H1 (cell line): ENCODE data around the gene HBEGF. TPM values are rescaled to one million over a fixed set of nuclear protein-coding genes. Genes with fewer than 3 reads are reported as not detected.

Experiments
- CTCF ChIA-PET: fragments of 300-600 bp; sonication (Branson Sonifier 250); formaldehyde crosslinking; loops from one replicate; lab custom pipeline; 2021; ENCODE audit not compliant: partially characterized antibody; lab: Charles Lee
- POLR2A ChIA-PET: fragments of 300-600 bp; sonication (Branson Sonifier 250); formaldehyde crosslinking; loops from one replicate; lab custom pipeline; 2021; ENCODE audit warnings: inconsistent platforms; ENCODE audit not compliant: partially characterized antibody; lab: Charles Lee
- DNase-seq, 2 experiments: peaks; one replicate each; pipeline versions ENCODE4 v3.0.0 to v3.0.0-alpha.2; 2010 to 2022; ENCODE audit warnings: low spot score in 2 of 2, low read depth in 1 of 2, mixed read lengths in 1 of 2
- FAIRE-seq: peaks from 2 replicates; lab custom pipeline; 2011; peaks lifted over from hg19 to GRCh38; lab: Jason Lieb, UNC
- H2AFZ ChIP-seq: 2 replicates; pipeline ENCODE4 v1.8.1; 2012; ENCODE audit warnings: low read length, inconsistent platforms
- H2AK5ac ChIP-seq: 2 replicates; pipeline ENCODE4 v1.6.1; 2013; ENCODE audit warnings: low read depth, low read length
- H2BK120ac ChIP-seq: replicated peaks from 2 replicates; pipeline ENCODE3; 2013; ENCODE audit warnings: low read depth, low read length, inconsistent platforms
- H2BK12ac ChIP-seq: 2 replicates; pipeline ENCODE4 v1.6.1; 2013; ENCODE audit warnings: low read depth, low read length
- H2BK15ac ChIP-seq: 2 replicates; pipeline ENCODE4 v1.6.1; 2013; ENCODE audit warnings: low read length
- H2BK20ac ChIP-seq: 2 replicates; pipeline ENCODE4 v1.6.1; 2013; ENCODE audit warnings: low read length
- H2BK5ac ChIP-seq: 2 replicates; pipeline ENCODE4 v1.6.1; 2013; ENCODE audit warnings: low read depth, low read length
- H3K14ac ChIP-seq: 2 replicates; pipeline ENCODE4 v1.6.1; 2013; ENCODE audit warnings: inconsistent platforms; ENCODE audit not compliant: insufficient read length
- H3K18ac ChIP-seq: 2 replicates; pipeline ENCODE4 v1.6.1; 2013; ENCODE audit warnings: low read length; ENCODE audit errors: extremely low read depth
- H3K23ac ChIP-seq: 2 replicates; pipeline ENCODE4 v1.6.1; 2013; ENCODE audit warnings: inconsistent platforms; ENCODE audit not compliant: insufficient read length
- H3K23me2 ChIP-seq: 2 replicates; pipeline ENCODE4 v1.6.1; 2013; ENCODE audit warnings: low read depth, low read length
- H3K27ac ChIP-seq: 2 replicates; pipeline ENCODE4 v1.6.1; 2011; ENCODE audit warnings: low read depth, low read length, inconsistent platforms
- H3K27me3 ChIP-seq, 4 experiments: replicated peaks in 1 of 4; 1 replicate in 1 of 4; 2 replicates in 3 of 4; pipeline versions ENCODE4 v1.6.1 to v1.8.1; 2011 to 2013; ENCODE audit warnings: low read length in 3 of 4, mild to moderate bottlenecking in 3 of 4, inconsistent platforms in 2 of 4, mixed read lengths in 2 of 4, moderate library complexity in 1 of 4; ENCODE audit not compliant: control insufficient read depth in 3 of 4, insufficient read depth in 3 of 4; ENCODE audit errors: extremely low read depth in 1 of 4
- H3K36me3 ChIP-seq, 4 experiments: 2 replicates each; pipeline versions ENCODE4 v1.6.1 to v1.8.1; 2011 to 2013; ENCODE audit warnings: mild to moderate bottlenecking in 4 of 4, low read length in 3 of 4, moderate library complexity in 2 of 4, control low read depth in 1 of 4, inconsistent platforms in 1 of 4; ENCODE audit not compliant: insufficient read depth in 4 of 4, control insufficient read depth in 2 of 4
- H3K4ac ChIP-seq: replicated peaks from 2 replicates; pipeline ENCODE3; 2013; ENCODE audit warnings: low read length, low read depth, mixed read lengths, inconsistent platforms; ENCODE audit not compliant: insufficient read length
- H3K4me1 ChIP-seq, 4 experiments: replicated peaks in 1 of 4; 1 replicate in 1 of 4; 2 replicates in 3 of 4; pipeline versions ENCODE4 v1.6.1 to v1.8.1; 2011 to 2013; ENCODE audit warnings: low read length in 3 of 4, inconsistent platforms in 2 of 4, mixed read lengths in 1 of 4; ENCODE audit not compliant: insufficient read depth in 4 of 4, control insufficient read depth in 3 of 4
- H3K4me2 ChIP-seq, 2 experiments: 2 replicates each; pipeline versions ENCODE4 v1.6.1 to v1.8.1; 2011 to 2013; ENCODE audit warnings: low read depth in 2 of 2, low read length in 2 of 2, control low read depth in 1 of 2, inconsistent platforms in 1 of 2, mild to moderate bottlenecking in 1 of 2; ENCODE audit not compliant: insufficient read depth in 1 of 2
- H3K4me3 ChIP-seq, 4 experiments: fragments of 200-600, 300-600 bp in 1 of 4; sonication (generic), shearing (Covaris generic), sonication (Bioruptor Twin) in 1 of 4; 2 replicates each; pipeline versions ENCODE4 v1.5.1 to v1.8.1; 2011 to 2016; ENCODE audit warnings: low read length in 4 of 4, low read depth in 3 of 4, control low read depth in 2 of 4, inconsistent platforms in 2 of 4, mild to moderate bottlenecking in 2 of 4, mixed read lengths in 1 of 4, moderate library complexity in 1 of 4; ENCODE audit not compliant: insufficient read depth in 2 of 4; ENCODE audit errors: extremely low read depth in 1 of 4
- H3K56ac ChIP-seq: replicated peaks from 2 replicates; pipeline ENCODE3; 2013; ENCODE audit warnings: low read depth, mild to moderate bottlenecking, mixed read lengths, low read length, inconsistent platforms; ENCODE audit not compliant: insufficient read length
- H3K79me1 ChIP-seq: 2 replicates; pipeline ENCODE4 v1.6.1; 2013; ENCODE audit warnings: low read depth, low read length, control low read depth
- H3K79me2 ChIP-seq, 2 experiments: 2 replicates each; pipeline versions ENCODE4 v1.6.1 to v1.8.1; 2012 to 2013; ENCODE audit warnings: low read length in 2 of 2, mild to moderate bottlenecking in 2 of 2, inconsistent platforms in 1 of 2; ENCODE audit not compliant: insufficient read depth in 2 of 2, control insufficient read depth in 1 of 2
- H3K9ac ChIP-seq, 4 experiments: replicated peaks in 1 of 4; 1 replicate in 1 of 4; 2 replicates in 3 of 4; pipeline versions ENCODE4 v1.6.1 to v1.8.1; 2011 to 2013; ENCODE audit warnings: low read depth in 3 of 4, low read length in 3 of 4, control low read depth in 2 of 4, mild to moderate bottlenecking in 2 of 4, moderate library complexity in 2 of 4, inconsistent platforms in 1 of 4; ENCODE audit errors: extremely low read depth in 1 of 4
- H3K9me3 ChIP-seq, 2 experiments: 2 replicates each; pipeline versions ENCODE4 v1.6.1 to v1.8.1; 2012 to 2013; ENCODE audit warnings: mild to moderate bottlenecking in 2 of 2, moderate library complexity in 2 of 2, control low read depth in 1 of 2, inconsistent platforms in 1 of 2, low read depth in 1 of 2, low read length in 1 of 2, mixed read lengths in 1 of 2; ENCODE audit not compliant: insufficient read depth in 2 of 2
- H4K20me1 ChIP-seq, 2 experiments: replicated peaks in 1 of 2; 2 replicates each; pipeline versions ENCODE3 to v1.8.1; 2011 to 2013; ENCODE audit warnings: inconsistent platforms in 2 of 2, low read length in 2 of 2, mild to moderate bottlenecking in 1 of 2; ENCODE audit not compliant: insufficient read depth in 2 of 2, control insufficient read depth in 1 of 2
- H4K5ac ChIP-seq: 2 replicates; pipeline ENCODE4 v1.6.1; 2013; ENCODE audit warnings: low read length, low read depth, mixed read lengths, inconsistent platforms; ENCODE audit not compliant: insufficient read length
- H4K8ac ChIP-seq: 2 replicates; pipeline ENCODE4 v1.8.0; 2013; ENCODE audit warnings: mild to moderate bottlenecking, moderate library complexity, low read length, inconsistent platforms; ENCODE audit not compliant: insufficient read depth; ENCODE audit errors: extremely low read depth
- H4K91ac ChIP-seq: replicated peaks from 2 replicates; pipeline ENCODE3; 2013; ENCODE audit warnings: low read length, mixed read lengths, inconsistent platforms; ENCODE audit not compliant: insufficient read length
- BCL11A ChIP-seq, 2 experiments: IDR thresholded peaks; one replicate each; pipeline ENCODE4 v1.6.1; 2011; ENCODE audit warnings: low read depth in 2 of 2, low read length in 2 of 2, mild to moderate bottlenecking in 2 of 2
- CHD1 ChIP-seq: IDR thresholded peaks from 2 replicates; pipeline ENCODE4 v1.6.1; 2012; ENCODE audit warnings: low read depth, low read length, improper control_type of control experiment
- EZH2 ChIP-seq: fragments of 200-600 bp; sonication (generic); IDR thresholded peaks from 2 replicates; pipeline ENCODE4 v1.7.1; 2012; ENCODE audit warnings: low read depth, mild to moderate bottlenecking, moderate library complexity, low read length, inconsistent platforms; ENCODE audit not compliant: severe bottlenecking
- GABPA ChIP-seq: IDR thresholded peaks from 2 replicates; pipeline ENCODE4 v1.6.1; 2011; ENCODE audit warnings: mild to moderate bottlenecking, low read length, moderate library complexity, borderline replicate concordance; ENCODE audit not compliant: insufficient read depth
- JUND ChIP-seq: IDR thresholded peaks from 2 replicates; pipeline ENCODE4 v1.6.1; 2011; ENCODE audit warnings: mild to moderate bottlenecking, improper control_type of control experiment, low read length
- KDM4A ChIP-seq: IDR thresholded peaks from one replicate; pipeline ENCODE4 v1.7.1; 2012; ENCODE audit warnings: low read depth, mild to moderate bottlenecking, moderate library complexity, low read length, inconsistent platforms; ENCODE audit not compliant: severe bottlenecking
- NRF1 ChIP-seq: IDR thresholded peaks from 2 replicates; pipeline ENCODE4 v1.6.1; 2011; ENCODE audit warnings: mild to moderate bottlenecking, low read depth, low read length, improper control_type of control experiment
- RBBP5 ChIP-seq: IDR thresholded peaks from 2 replicates; pipeline ENCODE4 v1.7.1; 2012; ENCODE audit warnings: low read depth, mild to moderate bottlenecking, inconsistent platforms, low read length, moderate library complexity, borderline replicate concordance
- RFX5 ChIP-seq: IDR thresholded peaks from 2 replicates; pipeline ENCODE4 v1.6.1; 2011; ENCODE audit warnings: low read depth, low read length, improper control_type of control experiment, borderline replicate concordance
- SP2 ChIP-seq: IDR thresholded peaks from 2 replicates; pipeline ENCODE4 v1.6.1; 2012; ENCODE audit warnings: mild to moderate bottlenecking, low read length, inconsistent platforms
- TAF1 ChIP-seq: IDR thresholded peaks from 2 replicates; pipeline ENCODE4 v1.6.1; 2011; ENCODE audit warnings: mild to moderate bottlenecking, low read depth, low read length
- TAF7 ChIP-seq: optimal IDR thresholded peaks from 2 replicates; pipeline ENCODE3; 2011; ENCODE audit warnings: low read depth, mild to moderate bottlenecking, inconsistent platforms, low read length, moderate library complexity, borderline replicate concordance
- WGBS, 2 experiments: shearing (Covaris generic) in 1 of 2; methylation state at CpG; one replicate each; pipeline versions ENCODE4 v1.1.6 to v1.1.7; 2013 to 2015; ENCODE audit warnings: low lambda C conversion rate in 2 of 2, mixed read lengths in 2 of 2, inconsistent platforms in 1 of 2, low coverage in 1 of 2, missing lambda C conversion rate in 1 of 2; ENCODE audit not compliant: insufficient replicate concordance in 2 of 2, insufficient coverage in 1 of 2, insufficient read length in 1 of 2; ENCODE audit errors: extremely low coverage in 1 of 2, missing lambda C conversion rate in 1 of 2; 5-methylcytosine and 5-hydroxymethylcytosine counted together
- polyA plus RNA-seq, 7 experiments: library from polyadenylated mRNA; depleted of rRNA in 3 of 7; stranded (reverse) in 5 of 7; unstranded in 2 of 7; fragments of >200 nt in 5 of 7; fragments of 200-250 nt in 2 of 7; gene quantifications; 1 replicate in 5 of 7; 2 replicates in 1 of 7; 4 replicates in 1 of 7; pipeline versions ENCODE4 v1.2.1 to v1.2.3, GENCODE V29; 2011 to 2013; ENCODE audit warnings: missing spikeins in 2 of 7, mixed read lengths in 2 of 7
- total RNA-seq: library from RNA; stranded (reverse); fragmentation: NEBNext Ultra II Directional; extraction: Animal tissue kit (Norgen Biotek cat#: 25700); gene quantifications from 2 replicates; pipeline ENCODE4 v1.2.1, GENCODE V29; 2021

Gene HBEGF
- total and polyA plus RNA-seq, 2 of the 8 experiments (the other 6 are each of a cell fraction or from before 2014, with no cell fraction given) = 2.4 to 2.5 TPM

- H3K27ac ChIP-seq = no peak overlapping the region
Observed at GRCh38 chr5:140310434-140310833, 36.0 kb downstream of the HBEGF start.

More at GRCh38 chr5:140310434-140310833, 36.0 kb downstream of the HBEGF start:
- Histone ChIP-seq H2BK120ac (no peak overlapping the region), H3K23me2 (0 out of 2 replicates have a peak, but pooled peaks cover 2% of the 10 kb centered on the region), H3K36me3 (no peaks in the 10 kb centered on the region), H3K23ac (no peak overlapping the region), H2BK15ac (no peak overlapping the region), H3K4me2 (no peak overlapping the region), H3K79me1 (no peaks in the 10 kb centered on the region), H3K9ac (no peak overlapping the region), H2BK12ac (no peak overlapping the region), H3K27me3 (no peaks in the 10 kb centered on the region), H3K4me1 (peaks cover 0 to 2% (median 0%) of the 10 kb centered on the region in 4 experiments; a peak in 2 of 7 replicates), H3K14ac (no peak overlapping the region), H2AK5ac (no peak overlapping the region), H4K8ac (no peak overlapping the region), H4K5ac (no peak overlapping the region), H2BK20ac (no peak overlapping the region), H4K91ac (no peak overlapping the region), H3K18ac (no peak overlapping the region), H3K9me3 (no peaks in the 10 kb centered on the region), H3K56ac (no peak overlapping the region), H4K20me1 (no peaks in the 10 kb centered on the region), H3K4me3 (no peak overlapping the region), H2AFZ (no peak overlapping the region), H3K4ac (no peak overlapping the region), H3K79me2 (no peaks in the 10 kb centered on the region), H2BK5ac (no peak overlapping the region)
- no peak for DNase-seq
- WGBS, 2 experiments = 84% methylated on average over 2 of the region's 2 CpGs; no CpG with 5 or more reads in 1 of the 2 experiments
- FAIRE-seq = no peak
- ChIA-PET POLR2A (interaction anchor here (2.1 kb wide), 1 partner anchor 35 kb away, joined by 8 read pairs; the partner anchor contains the start of gene HBEGF), CTCF (interaction anchor here (0.9 to 2.3 kb wide), 4 partner anchors 36 to 69 kb away, joined by 3 to 8 read pairs (median 4); partner anchors contain the start of gene HBEGF)
- TF ChIP-seq KDM4A = no peak
- no peak for TF ChIP-seq SP2
- no peak for TF ChIP-seq CHD1
- no peak for TF ChIP-seq JUND
- no peak for TF ChIP-seq BCL11A (IDR thresholded peaks at IDR 0.05; ENCODE audit: low read depth in 2 of 2, low read length in 2 of 2)
- TF ChIP-seq EZH2 = no peak
- no peak for TF ChIP-seq GABPA
- TF ChIP-seq RBBP5 = no peak
- TF ChIP-seq RFX5 = no peak
- no peak for TF ChIP-seq NRF1
- no peak for TF ChIP-seq TAF7
- no peak for TF ChIP-seq TAF1
